ENCODE results near the gene CAMK1D. TPM values are rescaled to one million over a fixed set of nuclear protein-coding genes. Genes with fewer than 3 reads are reported as not detected.
A peak's percentile ranks its signal among the peaks of the same experiment; 100 is the strongest.

CAMK1D gene
- total RNA-seq, 3 donors from 2014 or later (not counting 1 experiment from before 2014, with no cell fraction given) = 44.2 to 56.4 (median 49.7) TPM

- no peak for DNase-seq
- H3K9me3 Mint-ChIP-seq = no peaks in the 10 kb centered on the region
- H3K27ac ChIP-seq (ENCODE audit: low read length) = no peak overlapping the region
- no peaks in the 10 kb centered on the region for H3K27me3 Mint-ChIP-seq (ENCODE audit: low read depth in 2 of 2)
- ATAC-seq = peak in 2 of 3 donors; percentile 29 to 75
- H3K27ac Mint-ChIP-seq = peak overlapping the region in 1 of 2 donors; percentile 23
- intact Hi-C loops (cut with micrococcal nuclease) = loop anchor here (1.0 to 5.0 kb wide), 3 partner anchors 392 to 524 kb away; no protein-coding TSS in a partner anchor
- no peaks in the 10 kb centered on the region for H3K27me3 ChIP-seq (ENCODE audit: control insufficient read depth, insufficient read depth, low read length)
- H3K9me3 ChIP-seq (ENCODE audit: control insufficient read depth, insufficient read depth, low read length) = no peaks in the 10 kb centered on the region
- H3K36me3 Mint-ChIP-seq = no peaks in the 10 kb centered on the region
- no peak for TF ChIP-seq CTCF (IDR thresholded peaks at IDR 0.05)
- H3K4me1 ChIP-seq (ENCODE audit: control insufficient read depth, insufficient read depth, low read length) = peaks cover 6% of the 10 kb centered on the region
- H3K4me3 Mint-ChIP-seq = no peak overlapping the region
- WGBS (ENCODE audit: insufficient coverage) = 28% methylated on average over 2 of the region's 2 CpGs
- no peak overlapping the region for H3K4me3 ChIP-seq (ENCODE audit: low read length)
- peaks cover 12 to 14% of the 10 kb centered on the region in 2 donors for H3K4me1 Mint-ChIP-seq
- no peaks in the 10 kb centered on the region for H3K36me3 ChIP-seq (ENCODE audit: control insufficient read depth, insufficient read depth, low read length)
These were observed 306.6 kb downstream of the CAMK1D start for GRCh38 chr10:12655940-12656339.

GRCh38 chr10:12656518-12657142 lies 307.3 kb downstream of the CAMK1D start:
- ATAC-seq = peak; percentile 75 to 84 (median 75)
- intact Hi-C loops (cut with micrococcal nuclease) = loop anchor here (1.0 to 5.0 kb wide), 3 partner anchors 392 to 524 kb away; no protein-coding TSS in a partner anchor
- TF ChIP-seq CTCF (IDR thresholded peaks at IDR 0.05) = peak; percentile 78
- Histone ChIP-seq H3K4me1 (ENCODE audit: control insufficient read depth, insufficient read depth, low read length) (peaks cover 6% of the 10 kb centered on the region), H3K27ac (ENCODE audit: low read length) (no peak overlapping the region), H3K27me3 (ENCODE audit: control insufficient read depth, insufficient read depth, low read length) (no peaks in the 10 kb centered on the region), H3K9me3 (ENCODE audit: control insufficient read depth, insufficient read depth, low read length) (no peaks in the 10 kb centered on the region), H3K36me3 (ENCODE audit: control insufficient read depth, insufficient read depth, low read length) (no peaks in the 10 kb centered on the region), H3K4me3 (ENCODE audit: low read length) (no peak overlapping the region)
- Mint-ChIP-seq H3K36me3 (no peaks in the 10 kb centered on the region), H3K4me1 (peaks cover 12 to 14% of the 10 kb centered on the region in 2 donors), H3K27me3 (ENCODE audit: low read depth in 2 of 2) (no peaks in the 10 kb centered on the region), H3K27ac (peak overlapping the region in 1 of 2 donors; percentile 23), H3K9me3 (no peaks in the 10 kb centered on the region), H3K4me3 (no peak overlapping the region)
- WGBS (ENCODE audit: insufficient coverage) = 97% methylated on average over 2 of the region's 4 CpGs
- DNase-seq = peak in 1 of 2 donors; percentile 73

GRCh38 chr10:12657489-12657888 lies 308.1 kb downstream of the CAMK1D start:
- Mint-ChIP-seq H3K27me3 (ENCODE audit: low read depth in 2 of 2) (no peaks in the 10 kb centered on the region), H3K4me1 (peaks cover 12 to 14% of the 10 kb centered on the region in 2 donors), H3K4me3 (no peak overlapping the region), H3K9me3 (no peaks in the 10 kb centered on the region), H3K27ac (no peak overlapping the region), H3K36me3 (no peaks in the 10 kb centered on the region)
- H3K9me3 ChIP-seq (ENCODE audit: control insufficient read depth, insufficient read depth, low read length) = no peaks in the 10 kb centered on the region
- DNase-seq (no peak), ATAC-seq (no peak)
- no peak for TF ChIP-seq CTCF (IDR thresholded peaks at IDR 0.05)
- no peaks in the 10 kb centered on the region for H3K36me3 ChIP-seq (ENCODE audit: control insufficient read depth, insufficient read depth, low read length)
- intact Hi-C loops (cut with micrococcal nuclease) = loop anchor here (5.0 kb wide), 1 partner anchor 525 kb away; no protein-coding TSS in a partner anchor
- no peak overlapping the region for H3K4me3 ChIP-seq (ENCODE audit: low read length)
- no peak overlapping the region for H3K27ac ChIP-seq (ENCODE audit: low read length)
- peaks cover 6% of the 10 kb centered on the region for H3K4me1 ChIP-seq (ENCODE audit: control insufficient read depth, insufficient read depth, low read length)
- no peaks in the 10 kb centered on the region for H3K27me3 ChIP-seq (ENCODE audit: control insufficient read depth, insufficient read depth, low read length)
- WGBS (ENCODE audit: insufficient coverage) = 100% methylated on average over 1 of the region's 2 CpGs
